Measurements from ENCODE around the gene ACOXL. TPM values are rescaled to one million over a fixed set of nuclear protein-coding genes. Genes with fewer than 3 reads are reported as not detected.

The ACOXL gene
- total RNA-seq, 1 donor from 2014 or later: not detected

- no peak for DNase-seq
Measured at GRCh38 chr2:110794390-110794789, 62.0 kb downstream of the ACOXL start.

- DNase-seq: no peak
Measured at GRCh38 chr2:110794951-110795350, 62.6 kb downstream of the ACOXL start.

- DNase-seq: no peak
Measured at GRCh38 chr2:110796716-110797301, 64.4 kb downstream of the ACOXL start.

GRCh38 chr2:110799376-110799775, 67.0 kb downstream of the ACOXL start:
- no peak for DNase-seq

- no peak for DNase-seq
Measured at GRCh38 chr2:110800611-110801402, 68.4 kb downstream of the ACOXL start.

- no peak for DNase-seq
Measured at GRCh38 chr2:110802208-110802932, 70.0 kb downstream of the ACOXL start.

GRCh38 chr2:110804433-110804832, 72.1 kb downstream of the ACOXL start:
- DNase-seq: no peak

GRCh38 chr2:110804915-110805314, 72.5 kb downstream of the ACOXL start:
- no peak for DNase-seq

GRCh38 chr2:110805894-110806452, 73.6 kb downstream of the ACOXL start:
- no peak for DNase-seq

GRCh38 chr2:110807522-110807921, 75.1 kb downstream of the ACOXL start:
- peak; percentile 93 for DNase-seq

GRCh38 chr2:110810404-110810803, 78.0 kb downstream of the ACOXL start:
- DNase-seq: no peak

GRCh38 chr2:110812726-110813645, 80.6 kb downstream of the ACOXL start:
- DNase-seq: peak; percentile 68

- no peak for DNase-seq
Measured at GRCh38 chr2:110813896-110814295, 81.5 kb downstream of the ACOXL start.

GRCh38 chr2:110815938-110816337, 83.6 kb downstream of the ACOXL start:
- DNase-seq: no peak

- peak; percentile 72 for DNase-seq
Measured at GRCh38 chr2:110816404-110817365, 84.3 kb downstream of the ACOXL start.

- no peak for DNase-seq
Measured at GRCh38 chr2:110818767-110819481, 86.6 kb downstream of the ACOXL start.

- DNase-seq: no peak
Measured at GRCh38 chr2:110819711-110820110, 87.3 kb downstream of the ACOXL start.

- DNase-seq: no peak
Measured at GRCh38 chr2:110820128-110820527, 87.8 kb downstream of the ACOXL start.

- DNase-seq: no peak
Measured at GRCh38 chr2:110823165-110823564, 90.8 kb downstream of the ACOXL start.

GRCh38 chr2:110827511-110827910, 95.1 kb downstream of the ACOXL start:
- DNase-seq: no peak

All from tongue (tissue), 2 donors.